GM12873 (cell line): Measurements from ENCODE around the gene OPTC.

Experiments used
- CTCF ChIP-seq: IDR thresholded peaks from 2 replicates; pipeline ENCODE4 v1.5.1; 2012; ENCODE audit warnings: low read depth, mild to moderate bottlenecking, moderate library complexity, low read length, control low read depth; ENCODE audit not compliant: insufficient read depth; ENCODE audit errors: missing control alignments

Gene OPTC

DNA sequence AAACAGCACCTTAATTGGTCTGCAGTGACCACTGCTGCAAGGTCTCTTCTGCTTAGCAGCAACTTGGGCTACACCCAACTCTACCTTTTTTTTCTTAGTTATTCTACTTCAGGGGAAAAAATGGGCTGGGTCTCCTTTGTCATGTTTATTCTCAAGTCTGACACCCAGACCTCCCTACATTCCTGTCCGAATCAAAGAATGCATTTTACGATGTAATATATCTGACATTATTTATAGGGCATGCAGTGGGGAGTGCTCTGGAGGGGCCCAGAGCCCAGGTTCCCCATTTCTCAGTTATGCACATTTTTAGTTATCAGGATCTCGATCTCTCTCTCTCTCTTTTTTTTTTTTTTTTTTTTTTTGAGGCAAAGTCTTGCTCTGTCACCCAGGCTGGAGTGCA lies 50.5 kb downstream of the OPTC start:
- TF ChIP-seq CTCF = no peak

- no peak for TF ChIP-seq CTCF
These were observed 51.2 kb downstream of the OPTC start for GRCh38 chr1:203544978-203545816.

DNA sequence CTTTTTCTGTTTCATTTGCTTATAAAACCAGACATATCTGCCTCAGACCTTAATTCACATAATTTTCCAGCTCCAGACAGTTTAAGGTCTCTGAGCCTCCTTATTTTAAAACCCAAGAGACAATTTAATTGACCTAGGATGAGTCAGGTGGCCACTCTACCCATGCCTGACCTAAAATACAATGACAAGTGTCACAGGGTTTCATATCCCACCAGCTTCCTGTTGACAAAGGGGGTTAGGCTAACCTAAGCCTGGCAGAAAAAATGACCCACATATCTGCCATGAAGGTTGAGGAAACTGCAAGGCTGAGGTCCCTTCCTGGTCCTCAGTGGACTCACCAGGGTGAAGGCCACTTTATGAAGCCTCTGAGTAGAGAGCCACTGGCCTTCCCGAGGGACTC lies 52.3 kb downstream of the OPTC start:
- no peak for TF ChIP-seq CTCF

- TF ChIP-seq CTCF = no peak
These were observed 53.2 kb downstream of the OPTC start for GRCh38 chr1:203547147-203547546.

DNA sequence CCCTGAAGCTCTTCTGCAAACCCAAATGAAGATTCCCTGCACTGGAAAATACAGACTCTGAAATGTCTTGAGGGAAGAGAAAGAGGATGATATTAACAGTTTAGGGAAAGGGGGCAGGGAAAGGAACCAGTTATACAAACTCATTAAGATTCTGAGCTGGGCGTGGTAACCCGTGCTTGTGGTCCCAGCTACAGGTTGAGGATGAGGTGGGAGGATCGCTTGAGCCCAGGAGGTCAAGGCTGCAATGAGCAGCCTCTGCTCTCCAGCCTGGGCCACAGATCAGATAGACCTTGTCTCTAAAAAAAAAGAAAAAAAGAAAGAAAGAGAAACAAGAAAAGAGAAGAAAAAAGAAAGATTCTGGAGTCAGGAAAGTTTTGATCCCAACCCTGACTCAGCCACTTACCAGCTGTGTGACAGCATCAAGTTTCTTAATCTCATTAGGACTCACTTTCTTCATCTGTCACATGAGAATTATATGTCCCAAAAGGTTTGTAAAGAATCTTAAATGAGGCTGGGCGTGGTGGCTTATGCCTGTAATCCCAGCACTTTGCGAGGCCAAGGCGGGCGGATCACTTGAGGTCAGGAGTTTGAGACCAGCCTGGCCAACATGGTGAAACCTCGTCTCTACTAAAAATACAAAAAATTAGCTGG lies 53.9 kb downstream of the OPTC start:
- no peak for TF ChIP-seq CTCF

DNA sequence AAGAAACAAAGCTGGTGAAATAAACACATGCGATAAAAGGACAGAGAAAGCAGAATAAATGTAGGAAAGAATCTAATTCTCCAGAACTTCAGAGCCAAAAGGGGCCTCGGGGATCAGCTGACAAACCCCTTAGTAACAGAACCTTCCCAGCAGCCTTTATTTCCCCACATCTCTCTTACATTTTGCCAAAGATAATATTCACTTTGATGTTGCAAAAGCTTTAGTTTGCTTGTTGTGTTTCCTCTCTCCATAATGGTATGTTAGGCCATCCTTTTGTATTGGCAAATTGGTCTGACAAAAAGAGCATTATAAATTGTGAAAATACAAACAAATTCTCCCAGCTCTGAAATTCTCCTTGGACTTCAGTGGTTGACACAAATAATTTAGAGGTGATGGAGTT lies 54.9 kb downstream of the OPTC start:
- no peak for TF ChIP-seq CTCF

DNA sequence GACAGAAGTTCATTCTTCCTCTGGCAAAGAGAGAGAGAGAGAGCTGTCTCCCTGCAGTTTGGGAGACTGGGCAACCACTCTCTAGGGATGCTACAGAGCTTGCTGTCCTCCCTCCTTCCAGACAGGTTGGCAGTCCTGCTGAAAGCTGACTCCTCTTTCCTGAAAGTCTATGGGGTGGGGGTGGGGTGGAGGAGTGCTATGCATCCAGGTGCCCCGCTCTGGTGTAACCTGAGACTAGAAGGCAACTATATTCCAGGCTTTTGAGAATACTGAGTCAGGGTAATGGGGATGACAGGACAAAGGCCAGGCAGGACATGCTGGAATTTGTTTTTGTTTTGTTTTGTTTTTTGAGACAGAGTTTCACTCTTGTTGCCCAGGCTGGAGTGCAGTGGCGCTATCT lies 55.4 kb downstream of the OPTC start:
- TF ChIP-seq CTCF = no peak
